ENCODE measurements around the gene MITD1.
A peak's percentile ranks its signal among the peaks of the same experiment; 100 is the strongest.
"Not testable (repeated sequence)": the region's sequence is repeated elsewhere in the genome, so short reads cannot be mapped to it uniquely, and the experiment has no call there.

The MITD1 gene

DNA sequence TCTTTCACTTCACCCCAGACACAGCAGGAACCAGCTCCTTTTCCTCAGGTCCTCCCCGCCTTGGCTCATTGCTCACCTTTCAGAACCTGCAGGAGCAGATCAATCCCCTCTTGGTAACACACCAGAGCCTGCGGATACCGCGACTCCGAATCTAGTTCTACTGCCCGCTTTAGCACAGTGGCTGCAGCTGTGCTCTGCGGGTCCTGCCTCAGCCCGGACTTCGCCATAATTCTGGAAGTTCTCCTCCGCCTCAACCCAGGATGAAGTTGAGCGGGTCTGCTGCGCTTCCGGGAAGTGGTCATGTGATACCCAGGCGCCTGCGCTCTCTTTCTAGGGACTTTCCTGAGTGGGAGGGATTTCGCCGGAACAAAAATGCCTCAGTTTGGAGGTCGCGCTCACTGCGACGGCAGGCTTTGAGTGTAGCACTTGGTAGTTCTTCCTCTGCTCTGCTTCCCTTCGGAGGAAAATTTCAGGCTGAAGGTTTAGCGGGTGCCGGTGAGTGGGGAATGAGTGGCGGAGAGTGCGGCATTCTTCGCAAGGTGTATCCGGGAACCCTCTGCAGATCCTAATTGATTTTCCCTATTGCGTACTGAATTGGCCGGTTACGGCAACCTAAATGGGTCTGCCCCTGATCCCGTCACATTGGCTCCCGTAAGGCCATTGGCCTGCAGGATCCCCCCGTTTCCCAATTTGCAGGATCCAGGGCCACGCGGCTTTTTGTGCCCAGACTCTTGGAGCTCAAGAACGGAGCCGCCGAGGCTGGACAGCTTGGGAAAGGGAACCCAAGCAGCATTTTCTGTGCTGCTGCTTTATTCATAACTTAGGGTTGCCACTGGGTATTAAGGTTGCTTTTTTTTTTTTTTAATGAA lies at the start of gene MITD1, which contains the start of gene MRPL30:
TSS of gene MITD1 (minus strand) at position 304 of the 869 bp plus-strand sequence. CDS start at position 227, 77 bp downstream.
TSS of gene MRPL30 (plus strand) at position 430 of the 869 bp plus-strand sequence. CDS start 5,020 bp downstream, outside the sequence.
- peak; percentile 79 for DNase-seq (ENCODE audit: low read depth)

DNA sequence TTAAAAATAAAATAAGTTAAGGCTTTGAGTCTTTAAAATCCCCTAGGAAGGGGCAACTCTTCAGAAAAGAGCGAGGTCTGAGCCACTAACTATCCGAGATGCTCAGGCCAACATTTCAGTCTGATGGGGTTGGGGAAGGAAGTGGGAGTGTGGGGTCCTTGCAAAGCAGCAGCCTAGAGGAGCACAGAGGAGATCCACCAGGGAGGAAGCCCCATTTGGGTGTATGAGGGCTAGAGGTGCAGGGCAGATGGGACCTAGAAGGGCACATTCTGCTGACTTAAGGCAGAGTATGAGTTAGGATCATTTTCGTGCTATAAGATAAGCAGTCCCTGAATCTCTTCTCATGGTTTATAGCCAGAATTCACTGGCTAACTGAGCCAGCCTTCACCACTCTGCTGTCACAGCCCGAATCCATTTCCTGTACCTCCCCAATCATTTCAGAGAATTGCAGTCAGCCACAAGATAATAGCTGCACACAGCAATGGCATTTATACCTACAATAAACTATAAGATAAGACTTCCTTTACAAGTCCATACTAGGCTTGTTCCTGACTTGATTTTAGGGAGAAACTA lies 37.2 kb upstream of the MITD1 start:
- no peak for DNase-seq (ENCODE audit: low read depth)

DNA sequence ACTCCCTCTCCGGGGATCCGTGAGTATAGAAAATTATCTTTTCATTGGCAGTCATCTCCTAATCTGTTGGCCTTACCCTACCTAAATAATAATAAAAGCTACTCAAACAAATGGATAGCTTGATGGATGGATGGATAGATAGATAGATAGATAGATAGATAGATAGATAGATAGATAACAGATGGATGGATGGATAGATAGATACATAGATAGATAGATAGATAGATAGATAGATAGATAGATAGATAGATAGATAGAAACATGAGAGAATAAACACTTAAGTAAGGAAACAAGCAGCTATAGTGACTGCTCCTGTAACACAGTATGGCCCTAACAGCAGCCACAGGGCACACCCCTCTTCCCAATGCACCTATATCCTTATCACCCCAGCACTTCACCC lies 35.2 kb upstream of the MITD1 start:
- no peak for DNase-seq (ENCODE audit: low read depth)

DNA sequence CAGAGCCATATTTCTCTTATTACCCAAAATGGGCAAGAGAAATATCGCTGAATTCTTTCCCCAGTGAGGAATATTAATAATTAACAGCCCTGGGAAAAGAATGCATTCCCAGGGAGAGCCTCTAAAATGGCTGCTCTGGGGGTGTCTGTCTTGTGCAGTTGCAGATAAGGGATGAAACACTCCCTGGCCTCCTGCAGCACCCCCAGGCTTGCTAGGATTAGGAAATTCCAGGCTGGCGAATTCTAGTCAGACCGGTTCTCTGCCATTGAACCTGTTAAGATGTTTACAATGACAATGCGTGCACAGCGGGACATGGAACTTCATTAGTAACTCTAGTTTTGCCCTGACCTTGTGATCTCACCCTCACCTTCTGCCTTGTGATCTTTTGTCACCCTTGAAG lies 24.6 kb upstream of the MITD1 start:
- DNase-seq (ENCODE audit: low read depth): no peak

DNA sequence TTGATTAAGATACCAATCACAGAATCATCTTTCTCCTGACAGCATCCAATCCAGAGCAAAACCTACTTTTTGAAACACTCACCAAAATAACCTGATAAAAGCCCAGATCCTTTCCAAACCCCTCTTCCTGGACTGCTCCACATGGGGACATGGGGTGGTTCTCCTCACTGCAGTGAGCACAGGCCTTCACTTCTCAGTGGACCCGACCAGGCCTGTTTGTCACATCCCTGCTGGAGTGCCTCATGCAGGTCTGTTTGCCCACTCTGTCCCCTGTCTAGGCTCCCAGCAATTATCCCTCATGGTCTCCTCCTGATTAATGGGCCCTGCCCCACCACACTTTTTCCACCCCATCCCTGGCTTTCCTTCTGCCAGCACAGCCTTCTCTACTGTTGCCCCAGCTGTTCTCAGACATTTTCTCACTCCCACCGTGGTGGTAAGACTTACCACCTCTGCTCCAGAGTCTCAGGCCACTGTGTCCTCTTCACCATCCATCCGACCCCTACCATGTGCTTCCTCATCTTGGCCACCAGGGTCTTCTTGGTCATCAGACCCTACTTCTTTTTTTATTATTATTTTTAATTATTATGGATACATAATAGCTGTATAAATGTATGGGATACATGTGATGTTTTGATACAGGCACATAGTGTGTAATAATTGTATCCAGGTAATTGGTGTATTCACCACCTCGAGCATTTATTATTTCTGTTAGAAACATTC lies 21.3 kb upstream of the MITD1 start:
- no peak for DNase-seq (ENCODE audit: low read depth)

DNA sequence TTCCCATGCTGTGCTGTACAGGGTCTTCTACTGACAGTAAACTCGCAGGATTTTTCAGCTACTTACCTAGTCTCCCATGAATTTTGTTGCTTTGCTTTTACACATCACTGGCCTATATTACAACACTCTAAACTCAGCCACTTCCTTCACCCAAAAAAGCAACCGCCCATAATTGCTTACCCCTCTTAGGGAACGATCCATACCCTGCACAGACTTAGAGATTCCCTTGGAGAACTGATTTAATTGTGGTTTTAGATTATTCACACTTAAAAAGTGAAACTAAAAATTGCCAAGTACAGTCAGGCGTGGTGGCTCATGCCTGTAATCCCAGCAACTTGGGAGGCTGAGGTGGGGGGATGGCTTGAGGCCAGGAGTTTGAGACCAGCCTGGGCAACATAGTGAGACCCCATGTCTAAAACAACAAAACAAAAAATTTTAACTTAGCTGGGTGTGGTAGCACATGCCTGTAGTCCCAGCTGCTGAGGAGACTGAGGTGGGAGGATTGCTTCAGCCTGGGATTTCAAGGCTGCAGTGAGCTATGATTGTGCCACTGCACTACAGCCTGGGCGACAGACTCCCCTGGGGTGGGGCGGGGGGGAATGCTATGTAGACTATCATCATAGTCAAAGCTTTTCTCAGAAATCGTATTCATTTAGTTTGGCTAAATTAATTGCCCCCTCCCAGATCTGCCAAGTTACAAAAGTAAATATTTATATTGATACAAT lies 19.4 kb upstream of the MITD1 start:
- DNase-seq (ENCODE audit: low read depth): no peak

DNA sequence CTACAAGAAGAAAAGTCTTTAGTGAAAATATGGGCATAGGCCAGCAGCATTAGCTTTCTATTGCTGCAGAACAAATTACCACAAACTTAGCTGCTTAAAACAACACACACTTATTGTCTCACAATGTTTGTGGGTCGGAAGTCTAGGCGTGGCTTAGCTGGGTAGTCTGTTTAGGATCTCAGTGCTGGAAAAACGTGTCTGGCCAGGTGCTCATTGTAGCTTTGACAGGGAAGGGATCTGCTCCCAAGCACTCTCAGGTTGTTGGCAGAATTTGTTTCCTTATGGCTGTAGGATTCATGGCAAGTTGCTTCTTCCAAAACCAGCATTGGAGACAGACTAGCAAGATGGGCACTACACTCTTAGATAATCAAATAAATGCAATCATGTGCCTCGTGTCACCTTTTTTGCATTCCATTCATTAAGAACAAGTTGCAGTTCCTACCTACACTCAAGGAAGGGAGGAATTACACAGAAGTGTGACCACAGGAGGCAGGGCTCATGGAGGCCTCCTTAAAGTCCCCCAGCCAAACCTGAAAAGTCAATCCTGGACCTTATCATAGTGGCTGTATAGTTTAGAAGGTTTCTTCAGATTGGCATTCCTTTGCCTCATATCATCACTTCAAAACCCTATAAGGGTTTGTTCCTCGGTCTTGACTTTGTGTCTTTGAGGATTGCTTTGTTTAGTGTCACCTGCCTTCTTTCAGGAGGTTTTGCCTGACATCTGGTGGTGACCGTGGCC lies 17.4 kb upstream of the MITD1 start:
- no peak for DNase-seq (ENCODE audit: low read depth)

DNA sequence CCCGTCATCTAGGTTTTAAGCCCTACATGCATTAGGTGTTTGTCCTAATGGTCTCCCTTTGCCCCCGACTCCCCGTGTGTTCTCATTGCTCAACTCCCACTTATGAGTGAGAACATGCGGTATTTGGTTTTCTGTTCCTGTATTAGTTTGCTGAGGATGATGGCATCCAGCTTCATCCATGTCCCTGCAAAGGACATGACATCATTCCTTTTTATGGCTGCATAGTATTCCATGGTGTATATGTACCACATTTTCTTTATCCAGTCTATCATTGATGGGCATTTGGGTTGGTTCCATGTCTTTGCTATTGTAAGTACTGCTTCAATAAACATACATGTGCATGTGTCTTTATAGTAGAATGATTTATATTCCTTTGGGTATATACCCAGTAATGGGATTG lies 11.5 kb upstream of the MITD1 start:
- not testable (repeated sequence) for DNase-seq (ENCODE audit: low read depth)

DNA sequence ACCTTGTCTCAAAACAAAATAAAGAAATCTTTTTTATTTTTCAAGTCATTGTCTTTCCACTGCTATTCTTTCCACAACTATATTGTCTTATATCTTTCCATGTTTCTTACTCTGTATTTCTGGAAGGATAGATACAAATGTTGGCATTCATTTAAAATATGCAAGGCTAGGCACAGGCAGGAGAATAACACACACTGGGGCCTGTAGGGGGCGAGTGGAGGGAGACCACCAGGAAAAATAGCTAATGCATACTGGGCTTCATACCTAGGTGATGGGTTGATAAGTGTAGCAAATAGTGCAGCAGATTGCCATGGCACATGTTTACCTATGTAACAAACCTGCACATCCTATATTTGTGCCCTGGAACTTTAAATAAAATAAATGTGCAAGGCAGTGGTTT lies 9.7 kb upstream of the MITD1 start:
- DNase-seq (ENCODE audit: low read depth): no peak

DNA sequence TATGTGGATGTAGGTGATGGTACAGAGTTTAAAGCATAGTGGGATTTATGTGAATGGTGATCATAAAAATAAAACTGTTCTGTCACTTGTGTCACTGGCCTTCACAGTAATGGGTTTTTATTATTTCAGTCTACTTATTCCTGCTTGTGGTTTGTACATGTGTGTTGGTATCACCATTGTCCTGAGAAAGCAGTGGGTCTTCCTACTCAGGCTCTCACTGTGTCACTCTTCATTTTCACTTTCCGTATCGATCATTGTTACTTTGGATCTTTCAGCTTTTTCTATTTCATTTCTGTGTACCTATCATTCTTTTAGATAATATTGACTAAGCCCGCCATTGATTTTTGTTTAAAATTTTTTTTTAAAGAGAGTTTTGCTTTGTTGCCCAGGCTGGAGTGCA lies 7.5 kb upstream of the MITD1 start:
- DNase-seq (ENCODE audit: low read depth): no peak

DNA sequence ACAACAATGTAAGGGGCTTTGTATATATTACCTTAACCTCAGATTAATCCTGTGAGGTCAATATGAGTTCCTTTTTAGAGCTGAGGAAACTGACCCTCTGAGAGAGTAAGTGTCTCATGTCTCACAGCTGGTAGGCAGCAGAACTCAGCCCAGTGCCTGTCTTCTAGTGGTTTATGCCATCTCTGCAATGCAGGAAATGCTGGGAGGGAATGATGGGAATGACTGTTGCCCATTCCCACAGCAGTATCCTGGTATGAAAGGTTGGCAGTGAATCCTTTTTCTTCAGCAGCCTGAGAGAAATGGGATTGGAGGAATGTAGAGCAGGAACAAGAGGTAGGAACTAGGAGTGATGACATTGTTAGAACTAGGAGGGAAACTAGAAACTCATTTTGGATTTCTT lies 6.2 kb upstream of the MITD1 start:
- DNase-seq (ENCODE audit: low read depth): no peak

DNA sequence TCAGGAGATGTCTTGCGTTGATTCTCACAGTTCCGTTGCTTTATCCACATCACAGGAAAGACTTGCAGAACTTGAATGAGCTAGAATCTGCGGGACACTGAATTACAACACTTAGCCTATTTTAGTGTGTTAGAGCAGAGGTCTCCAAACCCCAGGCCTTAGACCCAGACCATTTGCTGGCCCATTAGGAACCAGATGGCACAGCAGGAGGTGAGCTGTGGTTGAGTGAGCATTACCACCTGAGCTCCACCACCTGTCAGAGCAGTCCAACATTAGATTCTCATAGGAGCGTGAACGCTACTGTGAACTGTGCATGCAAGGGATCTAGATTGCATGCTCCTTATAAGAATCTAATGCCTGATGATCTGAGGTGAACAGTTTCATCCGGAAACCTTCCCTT lies 4.0 kb upstream of the MITD1 start:
- no peak for DNase-seq (ENCODE audit: low read depth)

DNA sequence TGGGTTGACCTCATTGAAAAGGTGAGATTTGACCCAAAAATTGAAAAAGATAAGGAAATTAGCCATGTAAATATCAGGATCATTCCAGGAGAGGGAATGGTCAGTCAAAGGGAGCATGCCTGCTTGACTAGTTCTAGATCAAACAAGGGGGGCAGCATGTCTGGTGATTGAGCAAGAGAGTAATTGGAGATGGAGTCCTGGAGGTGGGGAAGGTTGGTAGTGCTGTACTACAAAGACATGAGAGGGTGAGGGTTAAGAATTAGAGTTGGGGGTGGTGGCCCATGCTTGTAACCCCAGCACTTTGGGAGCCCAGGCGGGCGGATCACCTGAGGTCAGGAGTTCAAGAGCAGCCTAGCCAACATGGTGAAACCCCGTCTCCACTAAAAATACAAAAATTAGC lies 2.2 kb upstream of the MITD1 start:
- no peak for DNase-seq (ENCODE audit: low read depth)

DNA sequence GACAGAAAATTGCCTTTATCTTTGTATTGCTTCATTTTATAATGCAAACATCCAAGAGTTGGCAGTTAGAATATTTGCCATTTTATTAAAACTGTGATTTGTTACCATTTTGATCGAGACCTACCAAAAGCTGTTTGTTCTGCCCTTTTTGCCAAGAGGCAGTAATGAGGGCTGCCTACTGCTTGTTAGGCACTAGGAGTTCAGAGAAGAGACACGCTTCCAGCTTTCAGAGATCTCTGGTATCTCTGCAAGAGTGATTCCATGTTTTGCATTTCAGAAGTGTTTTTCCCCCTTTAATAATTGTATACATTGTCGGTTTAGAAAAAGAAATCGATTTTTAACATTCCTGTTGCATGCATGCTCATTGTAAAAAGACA lies 754 bp upstream of the MITD1 start:
- no peak for DNase-seq (ENCODE audit: low read depth)

DNA sequence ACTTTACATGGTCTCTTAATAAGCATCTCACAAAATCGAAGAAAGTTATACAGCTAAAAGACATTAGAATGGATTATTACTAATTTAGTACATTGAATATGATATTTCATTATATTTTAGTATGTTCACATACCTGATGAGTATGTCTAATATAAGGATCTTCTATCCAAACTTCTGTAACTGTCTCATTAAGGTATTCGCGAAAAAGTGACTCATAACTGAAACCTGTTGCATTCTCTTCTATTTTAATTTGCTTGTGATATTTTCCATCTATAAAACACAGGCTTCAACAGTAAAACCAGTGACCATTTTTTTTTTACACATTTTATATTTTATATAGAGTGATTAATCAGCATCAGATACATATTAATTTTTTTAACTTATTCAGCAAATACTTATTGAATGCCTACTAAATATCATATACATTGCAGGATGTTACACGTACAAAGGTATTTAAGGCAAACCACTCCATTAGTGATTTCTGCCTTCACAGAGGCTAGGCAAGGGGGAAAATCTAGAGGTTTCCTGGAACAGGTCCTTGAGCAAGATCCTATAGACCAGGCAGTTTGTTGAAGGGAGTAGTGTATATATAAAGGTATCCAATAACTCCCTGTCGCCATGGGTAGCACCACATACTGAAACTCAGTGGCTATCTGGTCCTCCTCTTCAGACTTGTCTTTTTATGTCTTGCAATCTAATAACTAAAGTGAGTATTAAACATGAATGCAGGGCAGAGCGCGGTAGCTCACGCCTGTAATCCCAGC lies 9.3 kb downstream of the MITD1 start:
- no peak for DNase-seq (ENCODE audit: low read depth)

DNA sequence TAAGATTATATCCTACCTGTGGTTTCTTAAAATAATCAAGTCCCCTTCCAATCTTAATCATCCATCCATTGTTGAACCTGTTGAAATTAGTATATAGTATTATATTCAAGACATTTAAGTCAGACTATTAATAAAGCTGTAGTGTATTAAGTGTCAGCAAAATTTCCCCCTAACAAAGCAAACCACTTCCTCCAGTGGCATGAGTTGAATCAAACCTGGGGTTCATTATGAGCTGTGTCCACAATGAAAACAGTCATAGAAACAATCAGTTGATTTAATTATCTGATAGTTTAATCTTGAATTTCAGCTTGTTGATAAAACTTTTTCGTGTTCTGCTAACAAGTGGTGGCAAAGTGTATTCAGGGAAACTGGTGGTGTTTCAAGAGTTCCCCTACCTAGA lies 11.3 kb downstream of the MITD1 start:
- no peak for DNase-seq (ENCODE audit: low read depth)

DNA sequence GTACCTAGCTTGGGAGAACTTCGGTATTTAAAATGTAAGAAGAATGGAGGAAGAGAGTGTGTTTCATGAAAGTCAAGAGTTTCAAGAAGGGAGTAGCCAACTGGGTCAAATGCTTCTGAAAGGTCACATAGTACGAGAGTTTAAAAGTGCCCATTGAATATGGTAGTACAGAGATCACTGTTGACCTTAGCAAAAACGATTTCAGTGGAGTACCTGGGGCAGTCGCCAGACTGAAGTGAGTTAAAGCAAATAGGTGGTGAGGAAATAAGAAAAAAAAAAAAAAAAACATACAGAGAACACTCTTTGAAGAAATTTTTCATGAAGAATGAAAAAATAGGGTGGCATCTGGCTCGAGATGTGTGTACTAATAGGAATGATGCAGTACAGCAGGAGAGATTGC lies 14.6 kb downstream of the MITD1 start:
- DNase-seq (ENCODE audit: low read depth): no peak

DNA sequence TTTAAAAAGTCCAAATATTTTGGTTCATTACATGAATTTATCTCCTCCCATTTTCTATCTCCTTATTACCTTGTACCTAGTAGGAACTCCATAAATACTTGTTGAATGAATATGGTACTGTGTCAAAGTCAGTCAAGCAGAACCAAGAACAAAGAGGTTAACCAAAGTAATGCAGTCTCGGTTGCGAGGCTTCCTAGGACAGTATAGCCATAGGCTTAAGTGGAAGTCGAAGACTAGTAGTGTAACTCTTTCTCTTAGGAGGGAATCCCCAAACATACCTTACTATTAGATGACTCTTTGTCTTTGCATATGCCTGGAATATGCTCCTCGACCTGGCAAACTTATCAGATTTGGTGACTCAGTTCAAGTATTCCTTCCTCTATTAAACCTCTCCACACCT lies 21.3 kb downstream of the MITD1 start:
- DNase-seq (ENCODE audit: low read depth): no peak

DNA sequence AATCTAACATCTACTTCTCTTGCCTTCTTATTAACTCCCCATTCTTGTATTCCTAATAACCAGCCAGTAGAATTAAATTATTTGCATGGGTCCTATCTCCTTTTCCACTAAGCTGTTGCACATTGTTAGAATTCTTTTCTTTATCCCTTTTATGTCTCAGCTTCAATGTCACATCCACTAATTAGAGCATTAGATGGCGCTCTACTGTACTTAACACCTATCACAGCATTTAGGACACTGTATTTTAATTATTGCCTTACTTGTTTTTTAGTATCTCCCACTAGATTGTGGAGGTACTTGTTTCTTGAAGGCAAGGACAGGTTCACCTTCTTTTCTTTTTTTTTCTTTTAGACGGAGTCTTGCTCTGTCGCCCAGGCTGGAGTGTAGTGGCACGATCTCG lies 22.3 kb downstream of the MITD1 start:
- no peak for DNase-seq (ENCODE audit: low read depth)

DNA sequence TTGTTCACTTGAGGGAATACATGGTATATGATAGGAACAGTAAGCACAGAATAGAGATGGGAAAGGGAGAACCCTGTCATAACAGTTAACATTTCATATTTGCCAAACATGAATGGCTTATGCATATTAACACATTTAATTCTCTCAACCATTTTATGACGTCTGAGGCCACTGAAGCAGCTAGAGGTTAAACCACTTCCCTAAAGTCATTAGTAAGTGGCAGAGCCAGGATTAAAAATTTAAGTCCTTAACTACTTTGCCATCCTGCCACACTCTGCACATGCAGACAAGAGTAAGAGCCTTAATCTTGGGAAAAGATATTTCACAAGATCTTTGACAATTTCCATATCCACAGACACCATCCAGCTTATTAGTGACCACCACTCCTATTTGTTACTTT lies 24.0 kb downstream of the MITD1 start:
- no peak for DNase-seq (ENCODE audit: low read depth)
